ENCODE results near the gene TMEFF2.

The TMEFF2 gene

GRCh38 chr2:192194265-192194865 is 368 bp downstream of the TMEFF2 start:
- H3K4me1 ChIP-seq (ENCODE audit: control insufficient read depth, insufficient read depth, low read length): no peaks in the 10 kb centered on the region; the same call in 1 of the 2 replicates
- H3K4me3 ChIP-seq (ENCODE audit: low read depth, low read length): peak overlapping the region; percentile 59
- H3K27ac ChIP-seq (ENCODE audit: extremely low read depth, low read depth, low read length): no peak overlapping the region
- TF ChIP-seq OSR2 (tag by site-specific recombination; IDR thresholded peaks at IDR 0.05) (peak; percentile 53), PRDM4 (tag by site-specific recombination; IDR thresholded peaks at IDR 0.05) (no peak), ZNF16 (tag by site-specific recombination; IDR thresholded peaks at IDR 0.05; ENCODE audit: low read depth) (no peak), GLI2 (tag by site-specific recombination; IDR thresholded peaks at IDR 0.05; ENCODE audit: borderline replicate concordance, low read depth) (no peak), ZBTB48 (tag by site-specific recombination; IDR thresholded peaks at IDR 0.05) (0 out of 2 replicates have a peak, but pooled peaks have one; percentile 10), ZNF670 (tag by site-specific recombination; IDR thresholded peaks at IDR 0.05; ENCODE audit: low read depth) (no peak), ZBTB20 (tag by site-specific recombination; IDR thresholded peaks at IDR 0.05) (peak; percentile 18; the same call in 1 of the 2 replicates), ZNF223 (tag by site-specific recombination; IDR thresholded peaks at IDR 0.05) (no peak), ZNF843 (tag by site-specific recombination; IDR thresholded peaks at IDR 0.05) (0 out of 2 replicates have a peak, but pooled peaks have one; percentile 16), ZNF335 (tag by site-specific recombination; conservative IDR thresholded peaks at IDR 0.05) (peak; percentile 70; the same call in 1 of the 2 replicates), ZNF133 (tag by site-specific recombination; IDR thresholded peaks at IDR 0.05) (no peak), SALL2 (tag by site-specific recombination; IDR thresholded peaks at IDR 0.05; ENCODE audit: borderline replicate concordance) (no peak), SCRT1 (tag by site-specific recombination; IDR thresholded peaks at IDR 0.05; ENCODE audit: borderline replicate concordance) (no peak), EGR2 (tag by site-specific recombination; IDR thresholded peaks at IDR 0.05; ENCODE audit: low read depth) (0 out of 2 replicates have a peak, but pooled peaks have one; percentile 16), ZNF777 (tag by site-specific recombination; IDR thresholded peaks at IDR 0.05; ENCODE audit: borderline replicate concordance) (peak; percentile 40; the same call in 1 of the 2 replicates), ZNF76 (tag by site-specific recombination; IDR thresholded peaks at IDR 0.05; ENCODE audit: borderline replicate concordance, low read depth) (peak; percentile 30; the same call in 1 of the 2 replicates), ZNF302 (tag by site-specific recombination; IDR thresholded peaks at IDR 0.05; ENCODE audit: low read depth) (no peak), ZBTB11 (tag by site-specific recombination; conservative IDR thresholded peaks at IDR 0.05; ENCODE audit: low read depth) (peak; percentile 20; the same call in 1 of the 2 replicates), HOXA7 (CRISPR knock-in tag; IDR thresholded peaks at IDR 0.05; ENCODE audit: borderline replicate concordance) (no peak)
- H3K36me3 ChIP-seq (ENCODE audit: control insufficient read depth in 2 of 2, insufficient read depth in 1 of 2, low read length in 2 of 2): no peaks in the 10 kb centered on the region
- CTCF ChIA-PET: interaction anchor here (0.6 to 2.1 kb wide), 7 partner anchors 12 to 915 kb away, joined by 3 to 6 read pairs (median 3); no protein-coding TSS in a partner anchor
- POLR2A ChIA-PET: no interaction called here
- H3K9me3 ChIP-seq (ENCODE audit: control insufficient read depth, insufficient read depth, low read depth, low read length): no peaks in the 10 kb centered on the region

GRCh38 chr2:192190474-192190873 is 4.3 kb downstream of the TMEFF2 start:
- POLR2A ChIA-PET: no interaction called here
- Histone ChIP-seq H3K4me3 (ENCODE audit: low read depth, low read length) (no peak overlapping the region), H3K9me3 (ENCODE audit: control insufficient read depth, insufficient read depth, low read depth, low read length) (no peaks in the 10 kb centered on the region), H3K36me3 (ENCODE audit: control insufficient read depth in 2 of 2, insufficient read depth in 1 of 2, low read length in 2 of 2) (no peaks in the 10 kb centered on the region), H3K4me1 (ENCODE audit: control insufficient read depth, insufficient read depth, low read length) (no peaks in the 10 kb centered on the region; the same call in 1 of the 2 replicates), H3K27ac (ENCODE audit: extremely low read depth, low read depth, low read length) (no peak overlapping the region)
- CTCF ChIA-PET: no interaction called here
- peak; percentile 38 for TF ChIP-seq ZNF654 (tag by site-specific recombination; IDR thresholded peaks at IDR 0.05; ENCODE audit: low read depth)
- no peak for TF ChIP-seq ZNF510 (tag by site-specific recombination; IDR thresholded peaks at IDR 0.05; ENCODE audit: insufficient replicate concordance)
- no peak for TF ChIP-seq HOXD13 (CRISPR knock-in tag; IDR thresholded peaks at IDR 0.05; ENCODE audit: borderline replicate concordance)
- no peak for TF ChIP-seq AEBP2 (tag by site-specific recombination; IDR thresholded peaks at IDR 0.05; ENCODE audit: borderline replicate concordance)
- TF ChIP-seq PRDM10 (tag by site-specific recombination; IDR thresholded peaks at IDR 0.05): peak; percentile 57

All from HEK293 (cell line).